SK-N-SH treated with all-trans-retinoic acid at 6 μM for 48 hours (cell line): ENCODE data around the gene GBE1.

Experiments used
- ATAC-seq: fragments of 200-7000 bp; cut with Tn5 transposase; 3 replicates; pipeline ENCODE4 v1.9.1; 2020; ENCODE audit warnings: mild to moderate bottlenecking, moderate library complexity
- BACH2 ChIP-seq: fragments of 250-450 bp; sonication (Bioruptor Pico); IDR thresholded peaks from 2 replicates; pipeline ENCODE4 v1.9.0; 2021; ENCODE audit warnings: mild to moderate bottlenecking, borderline replicate concordance
- CREB5 ChIP-seq: fragments of 250-450 bp; sonication (Bioruptor Pico); IDR thresholded peaks from 2 replicates; pipeline ENCODE4 v1.5.1; 2020; ENCODE audit warnings: low read depth, mild to moderate bottlenecking, moderate library complexity
- CSDC2 ChIP-seq: fragments of 250-450 bp; sonication (Bioruptor Pico); IDR thresholded peaks from 2 replicates; pipeline ENCODE4 v1.5.0; 2020; ENCODE audit warnings: mild to moderate bottlenecking, moderate library complexity
- CSRNP3 ChIP-seq: fragments of 250-450 bp; sonication (Bioruptor Pico); IDR thresholded peaks from 2 replicates; pipeline ENCODE4 v1.5.1; 2021; ENCODE audit warnings: mild to moderate bottlenecking, moderate library complexity
- ESRRG ChIP-seq: fragments of 250-450 bp; sonication (Bioruptor Pico); IDR thresholded peaks from 2 replicates; pipeline ENCODE4 v1.6.1; 2021; ENCODE audit warnings: mild to moderate bottlenecking
- GLIS3 ChIP-seq: fragments of 250-450 bp; sonication (Bioruptor Pico); IDR thresholded peaks from 2 replicates; pipeline ENCODE4 v1.5.0; 2020; ENCODE audit warnings: mild to moderate bottlenecking, moderate library complexity
- OSR1 ChIP-seq: fragments of 250-450 bp; sonication (Bioruptor Pico); IDR thresholded peaks from 2 replicates; pipeline ENCODE4 v1.8.0; 2022; ENCODE audit warnings: moderate library complexity, mild to moderate bottlenecking, inconsistent platforms
- PATZ1 ChIP-seq: fragments of 250-450 bp; sonication (Bioruptor Pico); IDR thresholded peaks from 2 replicates; pipeline ENCODE4 v1.8.0; 2020; ENCODE audit warnings: mild to moderate bottlenecking, moderate library complexity, borderline replicate concordance
- POU6F1 ChIP-seq: fragments of 250-450 bp; sonication (Bioruptor Pico); IDR thresholded peaks from 2 replicates; pipeline ENCODE4 v1.8.0; 2021; ENCODE audit warnings: low read depth, mild to moderate bottlenecking, moderate library complexity, borderline replicate concordance
- PPARA ChIP-seq: fragments of 250-450 bp; sonication (Bioruptor Pico); IDR thresholded peaks from 2 replicates; pipeline ENCODE4 v1.5.0; 2020; ENCODE audit warnings: mild to moderate bottlenecking, borderline replicate concordance
- TCF4 ChIP-seq: fragments of 250-450 bp; sonication (Bioruptor Pico); IDR thresholded peaks from 2 replicates; pipeline ENCODE4 v1.8.0; 2021; ENCODE audit warnings: mild to moderate bottlenecking, moderate library complexity, borderline replicate concordance
- TSHZ2 ChIP-seq: fragments of 250-450 bp; sonication (Bioruptor Pico); IDR thresholded peaks from 2 replicates; pipeline ENCODE4 v1.5.0; 2020; ENCODE audit warnings: mild to moderate bottlenecking, moderate library complexity
- ZC3H10 ChIP-seq: fragments of 250-450 bp; sonication (Bioruptor Pico); IDR thresholded peaks from 2 replicates; pipeline ENCODE4 v1.5.1; 2021; ENCODE audit warnings: mild to moderate bottlenecking, moderate library complexity
- ZFP3 ChIP-seq: fragments of 250-450 bp; sonication (Bioruptor Pico); IDR thresholded peaks from 2 replicates; pipeline ENCODE4 v1.5.0; 2020; ENCODE audit warnings: mild to moderate bottlenecking, moderate library complexity
- ZFP30 ChIP-seq: fragments of 450-650 bp; formaldehyde crosslinking; IDR thresholded peaks from 2 replicates; pipeline ENCODE4 v1.5.0; 2022; ENCODE audit warnings: mild to moderate bottlenecking, moderate library complexity
- ZNF565 ChIP-seq: fragments of 450-650 bp; formaldehyde crosslinking; conservative IDR thresholded peaks from 2 replicates; pipeline ENCODE4 v1.5.0; 2020; ENCODE audit warnings: low read depth, mild to moderate bottlenecking, moderate library complexity
- ZNF70 ChIP-seq: fragments of 450-650 bp; formaldehyde crosslinking; IDR thresholded peaks from 2 replicates; pipeline ENCODE4 v1.5.0; 2020; ENCODE audit warnings: mild to moderate bottlenecking, moderate library complexity
- ZNF8 ChIP-seq: fragments of 450-650 bp; formaldehyde crosslinking; IDR thresholded peaks from 2 replicates; pipeline ENCODE4 v1.5.0; 2020; ENCODE audit warnings: mild to moderate bottlenecking, moderate library complexity

Gene GBE1

GRCh38 chr3:81468391-81468790 is 293.1 kb downstream of the GBE1 start:
- no peak for ATAC-seq
- TF ChIP-seq ZNF8 (CRISPR knock-in tag) (no peak), PPARA (CRISPR knock-in tag) (no peak), POU6F1 (CRISPR knock-in tag) (no peak), ZFP3 (no peak), TCF4 (CRISPR knock-in tag) (no peak), ZNF565 (CRISPR knock-in tag) (no peak), ZFP30 (CRISPR knock-in tag) (no peak), OSR1 (no peak), CSRNP3 (no peak), GLIS3 (CRISPR knock-in tag) (no peak), ZC3H10 (CRISPR knock-in tag) (no peak), CSDC2 (CRISPR knock-in tag) (no peak)

- no peak for ATAC-seq
- TF ChIP-seq ESRRG (CRISPR knock-in tag): no peak
- no peak for TF ChIP-seq OSR1
- TF ChIP-seq GLIS3 (CRISPR knock-in tag): no peak
- no peak for TF ChIP-seq CSRNP3
- TF ChIP-seq BACH2 (CRISPR knock-in tag): no peak
- no peak for TF ChIP-seq TSHZ2 (CRISPR knock-in tag)
- no peak for TF ChIP-seq ZNF565 (CRISPR knock-in tag)
- no peak for TF ChIP-seq CREB5 (CRISPR knock-in tag)
- no peak for TF ChIP-seq ZNF70
- no peak for TF ChIP-seq POU6F1 (CRISPR knock-in tag)
- no peak for TF ChIP-seq ZFP3
- no peak for TF ChIP-seq PATZ1
These were observed 295.3 kb downstream of the GBE1 start for GRCh38 chr3:81466201-81466560.
